Dendritic cell treated with granulocyte-macrophage colony-stimulating factor and Interleukin-4, amounts not matched to agents 40 ng/mL and 50 ng/mL, for 4 days (primary cell): ENCODE results near the gene SSTR3.
A peak's percentile ranks its signal among the peaks of the same experiment; 100 is the strongest.
"Not testable (repeated sequence)": the region's sequence is repeated elsewhere in the genome, so short reads cannot be mapped to it uniquely, and the experiment has no call there.

Source experiments
- H3K27ac Mint-ChIP-seq: one replicate; pipeline ENCODE4 v1.8.0; 2022; ENCODE audit warnings: mild to moderate bottlenecking, mixed read lengths
- H3K27me3 Mint-ChIP-seq: one replicate; pipeline ENCODE4 v1.8.0; 2022; ENCODE audit warnings: mild to moderate bottlenecking, mixed read lengths
- H3K36me3 Mint-ChIP-seq: one replicate; pipeline ENCODE4 v1.8.0; 2022; ENCODE audit warnings: low read depth, mixed read lengths
- H3K4me1 Mint-ChIP-seq: one replicate; pipeline ENCODE4 v1.8.0; 2022; ENCODE audit warnings: low read depth, mixed read lengths
- H3K4me3 Mint-ChIP-seq: one replicate; pipeline ENCODE4 v1.8.0; 2022; ENCODE audit warnings: mild to moderate bottlenecking, moderate library complexity, mixed read lengths
- H3K9me3 Mint-ChIP-seq: one replicate; pipeline ENCODE4 v1.8.0; 2022; ENCODE audit warnings: mixed read lengths
- intact Hi-C: fragments of 100-400 bp; cut with micrococcal nuclease; formaldehyde crosslinking; loops from one replicate; pipeline ENCODE4 v1.15.0; 2022

Gene SSTR3

DNA sequence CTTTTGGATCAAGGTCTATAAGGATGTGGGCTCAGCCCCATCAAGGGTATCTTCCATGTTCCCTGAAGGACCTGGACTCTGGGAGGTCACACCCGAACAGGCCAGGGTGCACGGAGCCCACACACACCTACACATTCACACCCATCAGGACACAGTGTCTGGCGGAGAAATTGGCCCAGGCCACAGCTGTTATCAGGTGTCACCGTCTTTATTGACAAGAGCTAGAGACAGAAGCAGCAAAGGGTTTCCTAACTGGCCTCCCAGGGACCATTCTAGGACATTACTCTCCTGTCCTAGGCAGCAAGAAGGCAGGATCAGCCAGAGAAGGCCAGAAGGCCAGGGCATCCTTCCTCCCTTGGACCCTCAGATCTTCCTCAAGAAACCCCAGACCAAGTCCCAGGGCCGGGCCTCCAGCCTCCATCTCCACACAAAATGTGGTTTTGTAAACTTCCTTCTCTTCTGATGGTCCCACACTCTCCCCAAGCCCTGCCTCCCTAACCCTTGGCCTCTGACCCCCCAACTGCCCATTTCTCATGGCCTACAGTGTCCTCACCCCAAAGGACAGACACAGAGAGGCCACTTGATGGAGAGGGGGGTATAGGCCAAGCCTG lies 8.1 kb downstream of the SSTR3 start:
- Mint-ChIP-seq H3K4me3 (no peak overlapping the region), H3K27me3 (peaks cover 2% of the 10 kb centered on the region), H3K27ac (peak overlapping the region; percentile 30), H3K9me3 (no peaks in the 10 kb centered on the region), H3K4me1 (peaks cover 28% of the 10 kb centered on the region), H3K36me3 (no peaks in the 10 kb centered on the region)
- intact Hi-C loops = no loop called here

DNA sequence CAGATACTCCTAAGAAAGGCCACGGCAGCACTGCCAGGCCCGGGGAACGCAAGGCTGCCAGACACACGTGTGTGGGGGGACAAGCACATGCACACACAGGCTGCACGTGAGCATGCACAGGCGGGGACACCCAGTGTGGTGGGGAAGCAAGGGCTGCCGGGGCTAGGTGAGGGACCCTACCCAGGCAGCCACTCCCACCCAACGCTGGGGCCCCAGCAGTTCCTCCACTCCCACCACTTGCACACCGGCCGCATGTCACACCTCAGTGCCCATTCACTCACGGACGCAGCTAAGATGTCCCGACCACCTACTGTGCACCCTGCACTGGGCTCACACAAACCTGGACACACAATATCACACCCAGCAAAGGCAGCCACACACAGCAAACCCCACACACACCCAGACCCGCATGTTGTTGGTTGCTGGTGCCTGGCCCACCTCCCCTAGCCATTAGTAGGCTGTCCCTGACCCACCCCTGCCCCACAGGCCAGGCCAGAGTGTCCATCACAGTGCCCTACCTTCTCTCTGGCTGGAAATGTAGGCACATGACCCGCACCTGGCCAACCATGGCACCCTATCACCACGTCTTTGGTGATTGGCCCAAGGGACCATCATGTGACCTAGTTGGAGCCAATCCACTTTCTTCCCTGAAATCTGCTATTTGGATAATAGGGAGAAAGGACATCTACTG lies 8.8 kb downstream of the SSTR3 start:
- Mint-ChIP-seq H3K4me1 (peaks cover 32% of the 10 kb centered on the region), H3K4me3 (no peak overlapping the region), H3K27ac (peak overlapping the region; percentile 30), H3K36me3 (no peaks in the 10 kb centered on the region), H3K27me3 (no peaks in the 10 kb centered on the region), H3K9me3 (no peaks in the 10 kb centered on the region)
- intact Hi-C loops = no loop called here

DNA sequence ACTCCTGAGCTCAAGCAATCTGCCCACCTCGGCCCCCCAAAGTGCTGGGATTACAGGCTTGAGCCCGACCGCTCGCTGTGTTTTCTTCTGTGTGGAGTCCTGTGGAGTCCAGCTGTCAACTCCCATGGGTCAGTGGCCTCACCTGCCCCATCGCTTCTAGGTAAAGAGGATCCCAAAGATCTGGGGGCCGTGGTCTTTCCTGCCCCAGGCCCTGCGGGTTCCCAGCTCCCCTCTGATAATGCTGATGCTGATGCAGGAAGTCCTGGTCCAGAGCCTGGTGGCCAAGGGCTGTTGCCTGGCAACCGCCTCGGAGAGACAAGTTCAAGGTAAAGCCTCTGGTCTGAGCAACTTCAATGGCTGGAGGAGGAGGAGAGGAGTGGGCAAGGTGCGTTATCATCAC lies 9.6 kb downstream of the SSTR3 start:
- Mint-ChIP-seq H3K9me3 (no peaks in the 10 kb centered on the region), H3K27me3 (no peaks in the 10 kb centered on the region)

DNA sequence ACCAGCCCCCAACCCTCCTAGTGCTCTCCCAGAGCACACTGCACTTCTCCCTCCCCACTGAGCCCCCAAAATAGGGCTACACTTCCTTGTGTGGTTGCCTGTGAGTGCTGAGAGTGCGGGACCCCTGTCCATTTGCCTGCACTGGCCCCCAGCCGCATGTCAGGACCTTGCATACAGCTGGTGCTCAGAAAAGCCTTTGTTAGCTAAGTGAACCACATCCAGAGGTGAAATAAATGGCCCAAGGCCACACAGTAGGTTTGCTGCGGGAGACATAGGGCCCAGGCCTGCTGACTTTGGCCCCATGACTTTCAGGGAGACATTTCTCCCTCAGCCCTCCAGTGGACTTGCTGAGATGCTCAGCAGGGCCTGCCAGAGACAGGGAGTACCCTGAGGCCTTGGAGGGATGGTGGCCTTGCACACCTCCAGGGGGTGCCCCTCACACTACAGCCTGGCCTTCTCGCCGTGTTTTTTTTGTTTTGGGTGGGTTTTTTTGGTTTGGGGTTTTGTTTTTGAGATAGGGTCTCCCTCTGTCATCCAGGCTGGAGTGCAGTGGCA lies 10.2 kb downstream of the SSTR3 start:
- intact Hi-C loops = no loop called here
- Mint-ChIP-seq H3K9me3 (no peaks in the 10 kb centered on the region), H3K4me3 (no peak overlapping the region), H3K36me3 (no peaks in the 10 kb centered on the region), H3K27me3 (peaks cover 1% of the 10 kb centered on the region), H3K4me1 (peaks cover 42% of the 10 kb centered on the region), H3K27ac (no peak overlapping the region)

More for the DNA sequence above, 9.6 kb downstream of the SSTR3 start:
- H3K4me1 Mint-ChIP-seq = peaks cover 39% of the 10 kb centered on the region
- no peaks in the 10 kb centered on the region for H3K36me3 Mint-ChIP-seq
- no peak overlapping the region for H3K4me3 Mint-ChIP-seq
- intact Hi-C loops = no loop called here
- no peak overlapping the region for H3K27ac Mint-ChIP-seq

DNA sequence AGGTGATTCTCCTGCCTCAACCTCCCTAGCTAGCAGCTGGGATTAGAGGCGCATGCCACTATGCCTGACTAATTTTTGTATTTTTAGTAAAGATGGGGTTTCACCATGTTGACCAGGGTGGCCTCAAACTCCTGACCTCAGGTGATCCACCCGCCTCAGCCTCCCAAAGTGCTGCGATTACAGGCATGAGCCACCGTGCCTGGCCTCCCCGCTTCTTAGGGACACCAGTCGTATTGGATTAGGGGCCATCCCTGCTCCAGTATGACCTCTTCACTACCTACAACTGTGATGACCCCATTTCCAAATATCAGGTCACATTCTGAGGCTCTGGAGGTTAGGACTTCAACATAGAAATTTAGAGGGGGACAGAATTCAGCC lies 10.8 kb downstream of the SSTR3 start:
- H3K9me3 Mint-ChIP-seq, H3K27ac Mint-ChIP-seq, H3K4me3 Mint-ChIP-seq, H3K36me3 Mint-ChIP-seq, intact Hi-C loops, H3K27me3 Mint-ChIP-seq: not testable (repeated sequence)
- peaks cover 42% of the 10 kb centered on the region for H3K4me1 Mint-ChIP-seq

DNA sequence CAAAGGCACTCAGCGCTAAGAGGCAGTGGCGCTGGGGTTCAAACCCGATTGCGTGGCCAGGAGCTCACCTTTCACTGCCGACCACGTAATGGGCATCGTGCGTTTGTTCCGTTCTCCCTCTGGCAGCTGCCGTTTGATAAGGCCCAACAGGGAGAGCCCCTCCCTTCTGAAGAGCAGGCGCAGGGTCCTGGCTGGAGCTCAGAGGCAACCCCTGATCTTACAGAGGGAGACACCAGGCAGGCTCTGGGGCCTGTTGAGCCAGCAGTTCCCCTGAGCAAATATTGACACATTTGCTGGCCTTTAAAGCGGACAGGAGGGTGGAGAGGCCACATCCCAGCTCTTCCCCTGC lies 12.5 kb downstream of the SSTR3 start:
- no peaks in the 10 kb centered on the region for H3K36me3 Mint-ChIP-seq
- intact Hi-C loops = loop anchor here (2.0 kb wide), 1 partner anchor 123 kb away; no protein-coding TSS in a partner anchor
- no peaks in the 10 kb centered on the region for H3K9me3 Mint-ChIP-seq
- H3K4me3 Mint-ChIP-seq = peak overlapping the region; percentile 87
- peaks cover 35% of the 10 kb centered on the region for H3K4me1 Mint-ChIP-seq
- H3K27ac Mint-ChIP-seq = peak overlapping the region; percentile 88
- peaks cover 8% of the 10 kb centered on the region for H3K27me3 Mint-ChIP-seq

DNA sequence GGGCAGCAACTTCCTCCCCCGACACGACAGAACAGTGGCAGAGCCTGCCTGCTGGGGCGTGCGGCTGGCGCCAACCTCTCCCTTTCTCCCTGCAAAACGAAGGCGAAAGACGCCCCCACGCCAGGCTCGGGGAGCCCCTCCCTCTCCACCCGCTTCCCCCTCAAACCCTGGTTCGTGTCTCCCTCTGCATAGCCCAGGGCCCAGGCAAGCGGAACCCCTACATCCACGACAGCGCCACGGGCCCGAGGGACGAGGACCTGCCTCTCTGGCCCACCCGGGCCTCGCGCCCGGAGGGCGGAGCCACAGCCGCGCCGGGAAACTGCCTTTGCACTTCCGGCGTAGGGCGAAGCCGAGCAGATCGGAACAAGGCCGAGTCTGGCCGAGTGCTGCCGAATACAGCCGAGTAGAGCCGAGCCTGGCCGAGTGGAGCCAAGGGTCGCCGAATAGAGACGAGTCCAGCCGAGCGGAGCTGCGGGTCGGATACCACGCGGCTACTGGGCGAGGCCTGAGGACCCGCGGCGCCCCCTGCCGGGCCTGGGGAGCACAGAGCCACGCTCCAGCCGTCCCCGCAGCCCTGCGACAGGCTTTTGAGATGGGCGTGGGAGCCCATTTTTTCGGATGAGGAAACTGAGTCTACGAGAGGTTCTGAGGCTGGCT lies 13.0 kb downstream of the SSTR3 start:
- H3K4me1 Mint-ChIP-seq = peaks cover 31% of the 10 kb centered on the region
- no peaks in the 10 kb centered on the region for H3K9me3 Mint-ChIP-seq
- peak overlapping the region; percentile 87 for H3K4me3 Mint-ChIP-seq
- intact Hi-C loops = loop anchor here (2.0 kb wide), 1 partner anchor 122 kb away; no protein-coding TSS in a partner anchor
- H3K36me3 Mint-ChIP-seq = no peaks in the 10 kb centered on the region
- H3K27me3 Mint-ChIP-seq = peaks cover 8% of the 10 kb centered on the region
- H3K27ac Mint-ChIP-seq = peak overlapping the region; percentile 88

DNA sequence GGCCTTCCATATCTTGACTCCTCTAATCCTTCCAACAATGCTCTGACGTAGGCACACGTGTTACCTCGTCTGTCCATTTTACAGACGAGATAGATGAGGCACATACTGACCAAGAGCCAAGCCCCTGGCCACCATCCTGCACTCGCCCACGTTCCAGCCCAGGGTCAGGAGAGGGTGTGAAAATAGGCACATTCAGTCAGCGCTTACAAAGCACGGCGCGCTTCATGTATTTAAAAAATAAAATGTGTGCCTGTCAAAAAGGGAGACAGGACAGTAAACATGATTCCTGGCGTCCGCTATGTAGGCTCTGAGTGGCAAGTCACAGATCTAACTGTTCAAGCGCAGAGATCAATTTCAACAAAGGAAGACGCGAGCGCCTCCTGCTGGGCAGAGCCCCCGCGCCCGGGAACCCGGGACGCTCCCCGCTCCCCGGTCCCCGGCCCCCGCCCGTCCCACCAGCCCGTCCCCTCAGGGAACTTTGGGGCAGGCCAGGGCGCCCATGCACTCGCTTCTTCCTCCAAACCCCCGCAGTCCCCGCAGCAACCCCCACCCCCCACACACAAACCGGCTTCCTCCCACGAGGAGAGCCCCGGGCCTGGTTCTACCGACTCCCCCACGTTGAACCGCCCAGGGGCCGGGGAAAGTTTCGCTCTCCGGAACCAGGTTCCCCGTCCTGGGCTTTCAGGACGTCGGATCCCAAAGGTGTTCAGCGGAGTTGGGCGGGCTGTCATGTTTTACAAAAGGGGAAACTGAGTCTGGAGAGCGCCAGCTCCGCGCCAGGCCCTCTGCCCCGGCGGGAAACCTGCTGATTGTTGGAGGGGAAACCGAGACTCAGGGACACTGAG lies 13.8 kb downstream of the SSTR3 start:
- Mint-ChIP-seq H3K4me1 (peaks cover 34% of the 10 kb centered on the region), H3K36me3 (no peaks in the 10 kb centered on the region), H3K27ac (peak overlapping the region; percentile 88), H3K27me3 (peaks cover 8% of the 10 kb centered on the region), H3K9me3 (no peaks in the 10 kb centered on the region), H3K4me3 (peak overlapping the region; percentile 87)
- intact Hi-C loops = loop anchor here (1.0 to 2.0 kb wide), 2 partner anchors 32 to 122 kb away; no protein-coding TSS in a partner anchor

DNA sequence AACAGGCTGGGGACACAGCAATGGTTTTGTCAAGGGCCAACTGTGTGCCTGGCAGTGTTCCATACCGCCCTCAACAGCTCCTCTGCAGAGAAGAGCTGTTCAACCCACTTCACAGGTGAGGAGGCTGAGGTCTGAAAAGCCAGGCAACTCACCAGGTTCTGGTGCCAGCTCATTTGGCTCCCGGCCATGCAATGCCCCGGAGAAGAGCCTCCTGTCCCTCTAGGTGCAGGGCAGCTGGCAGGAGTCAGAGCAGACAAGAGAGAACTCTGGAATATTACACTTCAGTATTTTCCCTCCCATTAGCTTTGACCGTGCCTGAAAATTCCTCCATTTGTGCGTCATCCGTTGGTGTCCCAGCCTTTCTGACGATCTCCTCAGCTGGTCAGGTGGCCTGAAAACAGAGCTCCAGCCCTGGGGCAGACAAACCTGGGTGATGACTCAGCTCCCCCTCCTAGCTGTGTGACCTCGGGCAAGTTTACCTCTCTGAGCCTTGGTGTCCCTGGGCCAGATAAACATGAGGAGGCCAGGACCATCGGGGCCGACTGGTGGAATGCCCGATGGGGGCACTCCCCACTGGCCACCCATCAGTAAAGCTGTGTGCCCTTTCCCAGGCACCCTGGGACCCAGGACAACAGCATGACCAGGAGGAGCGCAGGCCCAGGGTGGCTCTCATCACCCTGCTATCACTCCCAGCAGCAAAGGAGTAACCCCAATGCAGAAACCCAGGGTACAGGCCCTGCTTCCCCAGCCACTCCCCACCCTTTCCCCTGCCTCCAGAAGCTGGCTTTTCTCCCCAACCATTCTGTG lies 14.6 kb downstream of the SSTR3 start:
- Mint-ChIP-seq H3K27ac (no peak overlapping the region), H3K27me3 (peaks cover 8% of the 10 kb centered on the region), H3K4me1 (peaks cover 35% of the 10 kb centered on the region), H3K36me3 (no peaks in the 10 kb centered on the region), H3K4me3 (no peak overlapping the region), H3K9me3 (no peaks in the 10 kb centered on the region)
- intact Hi-C loops = loop anchor here (1.0 to 2.0 kb wide), 2 partner anchors 31 to 121 kb away; no protein-coding TSS in a partner anchor

DNA sequence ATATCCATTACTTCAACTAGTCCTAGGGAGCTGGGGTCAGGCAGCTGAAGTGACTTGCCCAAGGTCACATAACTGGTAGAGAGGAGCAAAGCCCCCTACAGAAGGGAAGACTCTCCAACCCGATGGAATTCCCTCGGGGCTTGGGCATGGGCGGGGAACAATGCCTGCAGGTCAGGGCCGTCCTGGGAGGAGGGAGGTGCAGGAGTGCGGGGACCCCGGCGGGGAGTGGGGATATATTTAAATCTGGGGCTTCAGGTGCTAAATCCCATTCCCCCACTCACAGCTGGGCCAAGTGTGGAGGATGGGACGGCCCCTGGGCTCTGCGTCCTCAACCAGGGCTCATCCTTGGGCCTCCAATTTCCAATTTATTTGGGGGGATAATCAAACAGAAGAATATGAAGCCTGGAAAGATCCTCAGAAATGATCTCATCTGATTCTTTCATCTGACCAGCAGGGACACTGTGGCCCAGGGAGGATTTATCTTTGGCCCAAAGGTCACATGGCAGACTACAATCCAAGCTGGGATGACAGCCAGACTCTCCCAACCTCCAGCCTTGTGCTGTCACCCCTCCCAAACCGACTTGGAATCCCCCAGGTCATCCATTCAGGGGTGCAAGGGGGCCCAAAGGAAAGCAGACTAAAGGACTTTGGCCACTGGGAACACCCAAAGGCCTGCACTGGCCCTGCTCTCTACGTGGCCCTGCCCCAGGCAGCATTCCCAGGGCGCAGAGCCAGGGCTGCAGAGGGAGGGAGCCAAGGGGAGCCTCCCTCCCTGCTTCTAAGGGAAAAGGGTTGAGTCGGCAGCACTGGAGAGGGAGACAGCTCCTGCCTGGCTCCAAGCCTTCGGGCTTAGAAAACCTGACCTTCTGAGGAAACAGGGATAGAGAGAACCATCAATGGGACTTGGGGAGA lies 15.5 kb downstream of the SSTR3 start:
- intact Hi-C loops = no loop called here
- peaks cover 8% of the 10 kb centered on the region for H3K27me3 Mint-ChIP-seq
- H3K27ac Mint-ChIP-seq = no peak overlapping the region
- H3K36me3 Mint-ChIP-seq = no peaks in the 10 kb centered on the region
- peaks cover 35% of the 10 kb centered on the region for H3K4me1 Mint-ChIP-seq
- H3K4me3 Mint-ChIP-seq = no peak overlapping the region
- H3K9me3 Mint-ChIP-seq = no peaks in the 10 kb centered on the region

DNA sequence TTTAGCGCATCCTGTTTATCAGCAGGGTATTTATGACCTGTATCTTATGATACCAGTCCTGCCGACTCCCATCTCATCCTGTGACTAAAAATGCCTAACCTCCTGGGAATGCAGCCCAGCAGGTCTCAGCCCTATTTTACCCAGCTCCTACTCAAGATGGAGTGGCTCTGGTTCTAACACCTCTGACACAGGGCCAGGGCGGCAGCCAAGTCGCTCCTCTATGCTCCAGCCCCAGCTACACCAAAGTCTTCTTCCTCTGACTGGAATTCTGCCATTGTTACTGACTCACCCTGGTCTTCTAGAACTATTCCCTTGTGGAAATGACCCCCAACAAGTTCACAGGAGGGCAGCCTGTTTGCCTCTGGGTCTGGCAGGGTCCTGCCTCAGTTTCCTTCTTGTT lies 16.4 kb downstream of the SSTR3 start:
- intact Hi-C loops = no loop called here
- peaks cover 33% of the 10 kb centered on the region for H3K4me1 Mint-ChIP-seq
- H3K36me3 Mint-ChIP-seq = no peaks in the 10 kb centered on the region
- no peak overlapping the region for H3K4me3 Mint-ChIP-seq
- no peaks in the 10 kb centered on the region for H3K9me3 Mint-ChIP-seq
- H3K27ac Mint-ChIP-seq = no peak overlapping the region
- peaks cover 8% of the 10 kb centered on the region for H3K27me3 Mint-ChIP-seq

DNA sequence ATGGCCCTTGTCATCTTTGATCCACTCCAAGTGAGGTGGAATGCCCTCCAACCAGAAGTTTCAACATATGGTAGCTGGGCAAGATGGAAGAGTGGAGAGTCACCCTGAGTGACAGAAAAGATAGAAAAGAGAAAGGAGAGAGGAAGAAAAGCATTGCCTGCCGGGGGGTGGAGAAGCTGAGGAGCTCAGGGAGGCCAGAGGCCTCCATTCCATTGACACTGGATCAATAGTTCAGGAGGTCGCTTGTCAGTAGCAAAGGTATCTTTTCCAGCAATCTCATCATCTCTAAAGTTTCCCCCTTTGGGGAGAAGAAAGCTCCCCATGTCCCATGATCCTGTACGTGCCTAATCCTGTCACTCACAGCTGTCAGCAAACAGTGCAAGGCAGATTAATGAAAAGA lies 17.5 kb downstream of the SSTR3 start:
- Mint-ChIP-seq H3K27me3 (peaks cover 8% of the 10 kb centered on the region), H3K9me3 (no peaks in the 10 kb centered on the region), H3K27ac (no peak overlapping the region), H3K36me3 (no peaks in the 10 kb centered on the region), H3K4me1 (peaks cover 26% of the 10 kb centered on the region), H3K4me3 (no peak overlapping the region)
- intact Hi-C loops = no loop called here
